Esophagus squamous epithelium (tissue), 5 donors: ENCODE results near the gene UIMC1. TPM values are rescaled to one million over a fixed set of nuclear protein-coding genes. Genes with fewer than 3 reads are reported as not detected.

ENCODE experiments used
- DNase-seq: peaks from one replicate; lab custom pipeline; 2025; lab: John Stamatoyannopoulos, UW
- H3K27ac ChIP-seq, 4 donors: fragments of 200-600 bp; sonication (generic); one replicate each; pipeline ENCODE4 v1.5.1; 2016 to 2019; ENCODE audit warnings: mild to moderate bottlenecking in 1 of 4
- H3K27me3 ChIP-seq, 4 donors: fragments of 200-600 bp; sonication (generic); 1 replicate in 3 of 4; 2 replicates in 1 of 4; pipeline versions ENCODE4 v1.5.1 to v1.6.0; 2017 to 2021; ENCODE audit warnings: antibody characterized with exemption in 1 of 4
- H3K36me3 ChIP-seq, 3 donors: fragments of 200-600 bp; sonication (generic); one replicate each; pipeline ENCODE4 v1.5.1; 2016 to 2019
- H3K4me1 ChIP-seq, 3 donors: fragments of 200-600 bp; sonication (generic); one replicate each; pipeline ENCODE4 v1.5.1; 2017 to 2019
- H3K4me3 ChIP-seq, 4 donors: fragments of 200-600 bp; sonication (generic); 1 replicate in 3 of 4; 2 replicates in 1 of 4; pipeline ENCODE4 v1.5.1; 2016 to 2019; ENCODE audit warnings: mild to moderate bottlenecking in 2 of 4, moderate library complexity in 1 of 4
- H3K9me3 ChIP-seq, 3 donors: fragments of 200-600 bp; sonication (generic); one replicate each; pipeline ENCODE4 v1.5.1; 2016 to 2019
- POLR2A ChIP-seq, 4 donors: fragments of 450-650 bp; IDR thresholded peaks; one replicate each; pipeline ENCODE4 v1.6.1; 2017; ENCODE audit warnings: antibody characterized with exemption in 4 of 4, mild to moderate bottlenecking in 4 of 4, moderate library complexity in 3 of 4
- WGBS, 2 donors: methylation state at CpG; one replicate each; pipeline ENCODE4 v1.1.5; 2018; 5-methylcytosine and 5-hydroxymethylcytosine counted together
- intact Hi-C: fragments of 100-400 bp; cut with DNase I; formaldehyde crosslinking; loops from one replicate; pipeline ENCODE4 v1.15.0; 2022
- total RNA-seq, 4 donors: library from RNA; depleted of rRNA; stranded (reverse); fragments of >200 nt; gene quantifications; one replicate each; pipeline ENCODE4 v1.1.0, GENCODE V29; 2016
- TF ChIP-seq, protein P1 (sequence below), 6 experiments: fragments of 450-650 bp in 4 of 6; fragments of 200-600 bp in 2 of 6; sonication (generic) in 2 of 6; IDR thresholded peaks; one replicate each; pipeline ENCODE4 v1.5.1; 2016 to 2019; ENCODE audit warnings: antibody characterized with exemption in 6 of 6, mild to moderate bottlenecking in 4 of 6, moderate library complexity in 4 of 6
- donor health status: DM: yes; HTN: yes; CAD: no.

UIMC1 gene
- total RNA-seq, 4 donors from 2014 or later = 10.3 to 38.1 (median 15.6) TPM

DNA sequence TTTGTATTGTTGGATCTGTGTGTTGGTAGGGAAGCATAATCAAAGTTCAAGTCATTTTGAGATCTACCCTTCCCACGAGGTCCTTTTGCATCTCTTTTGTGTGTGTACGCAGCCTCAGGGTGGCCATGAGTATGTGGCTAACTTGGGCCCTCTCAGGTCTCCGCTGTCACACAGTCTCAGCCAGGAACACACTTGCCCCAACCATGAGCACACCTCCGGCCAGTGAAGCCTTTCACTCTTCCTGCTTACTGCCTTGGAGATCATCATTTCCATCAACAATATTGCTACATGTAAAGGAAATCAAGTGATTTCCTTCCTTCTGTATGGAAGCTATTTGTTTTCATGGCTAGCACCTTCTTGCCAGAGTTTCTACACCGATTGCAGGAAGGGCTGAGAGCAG, 29.9 kb upstream of the UIMC1 start:
- H3K4me1 ChIP-seq = peaks cover 0 to 12% (median 0%) of the 10 kb centered on the region in 3 donors
- no peak overlapping the region for H3K27ac ChIP-seq
- H3K4me3 ChIP-seq = no peak overlapping the region
- intact Hi-C loops = no loop called here
- no peaks in the 10 kb centered on the region for H3K9me3 ChIP-seq
- DNase-seq = no peak
- no peaks in the 10 kb centered on the region for H3K27me3 ChIP-seq
- 72 to 74% methylated on average over 5 of the region's 5 CpGs for WGBS, 2 donors
- TF ChIP-seq, protein P1, sequence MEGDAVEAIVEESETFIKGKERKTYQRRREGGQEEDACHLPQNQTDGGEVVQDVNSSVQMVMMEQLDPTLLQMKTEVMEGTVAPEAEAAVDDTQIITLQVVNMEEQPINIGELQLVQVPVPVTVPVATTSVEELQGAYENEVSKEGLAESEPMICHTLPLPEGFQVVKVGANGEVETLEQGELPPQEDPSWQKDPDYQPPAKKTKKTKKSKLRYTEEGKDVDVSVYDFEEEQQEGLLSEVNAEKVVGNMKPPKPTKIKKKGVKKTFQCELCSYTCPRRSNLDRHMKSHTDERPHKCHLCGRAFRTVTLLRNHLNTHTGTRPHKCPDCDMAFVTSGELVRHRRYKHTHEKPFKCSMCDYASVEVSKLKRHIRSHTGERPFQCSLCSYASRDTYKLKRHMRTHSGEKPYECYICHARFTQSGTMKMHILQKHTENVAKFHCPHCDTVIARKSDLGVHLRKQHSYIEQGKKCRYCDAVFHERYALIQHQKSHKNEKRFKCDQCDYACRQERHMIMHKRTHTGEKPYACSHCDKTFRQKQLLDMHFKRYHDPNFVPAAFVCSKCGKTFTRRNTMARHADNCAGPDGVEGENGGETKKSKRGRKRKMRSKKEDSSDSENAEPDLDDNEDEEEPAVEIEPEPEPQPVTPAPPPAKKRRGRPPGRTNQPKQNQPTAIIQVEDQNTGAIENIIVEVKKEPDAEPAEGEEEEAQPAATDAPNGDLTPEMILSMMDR (IDR thresholded peaks at IDR 0.05) = no peak
- TF ChIP-seq POLR2A (IDR thresholded peaks at IDR 0.05) = no peak
- H3K36me3 ChIP-seq = peaks cover 0 to 29% (median 0%) of the 10 kb centered on the region in 3 donors

DNA sequence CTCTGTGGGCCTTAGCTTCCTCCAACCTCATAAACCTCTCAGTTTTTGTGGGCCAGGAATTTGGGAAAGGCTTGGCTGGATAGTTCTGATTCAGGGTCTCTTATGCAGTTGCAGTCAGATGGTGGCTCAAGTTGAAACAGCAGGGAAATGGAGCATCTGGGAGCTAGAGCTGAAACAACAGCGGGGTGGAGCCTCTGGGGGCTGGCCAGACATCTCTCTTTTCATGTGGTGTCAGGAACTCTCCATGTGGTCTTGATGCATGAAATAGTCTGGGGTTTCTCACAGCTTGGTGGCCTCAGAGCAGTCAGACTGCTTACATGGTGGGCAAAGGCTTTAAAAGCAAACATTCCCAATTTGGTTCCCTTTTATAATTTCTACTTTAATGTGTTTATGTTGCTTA, 29.4 kb upstream of the UIMC1 start:
- Histone ChIP-seq H3K9me3 (no peaks in the 10 kb centered on the region), H3K4me1 (peaks cover 0 to 7% (median 0%) of the 10 kb centered on the region in 3 donors), H3K36me3 (peaks cover 0 to 27% (median 0%) of the 10 kb centered on the region in 3 donors), H3K27me3 (no peaks in the 10 kb centered on the region), H3K4me3 (no peak overlapping the region), H3K27ac (no peak overlapping the region)
- DNase-seq = no peak
- TF ChIP-seq, protein P1 (IDR thresholded peaks at IDR 0.05) = no peak
- WGBS, 2 donors = 50 to 67% methylated on average over 1 of the region's 1 CpG
- intact Hi-C loops = no loop called here

DNA sequence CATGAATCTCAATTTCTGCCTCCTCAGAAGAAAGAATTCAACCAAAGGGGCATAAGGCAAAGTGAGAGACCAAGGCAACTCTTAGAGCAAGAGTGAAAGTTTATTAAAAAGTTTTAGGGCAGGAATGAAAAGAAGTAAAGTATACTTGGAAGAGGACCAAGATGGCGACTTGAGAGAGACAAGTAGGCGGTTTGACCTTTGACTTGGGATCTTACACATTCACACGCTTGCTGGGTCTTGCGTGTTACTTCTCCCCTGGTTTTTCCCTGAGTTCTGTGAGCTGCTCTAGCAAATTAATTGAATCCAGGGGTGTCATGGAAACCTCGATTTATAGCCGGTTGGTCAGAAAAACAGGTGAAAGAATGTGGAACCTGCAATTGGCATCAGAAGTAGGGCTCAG, 22.9 kb upstream of the UIMC1 start:
- Histone ChIP-seq H3K4me3 (no peak overlapping the region), H3K27me3 (no peaks in the 10 kb centered on the region), H3K27ac (no peak overlapping the region), H3K36me3 (peaks cover 0 to 37% (median 0%) of the 10 kb centered on the region in 3 donors), H3K4me1 (peaks cover 0 to 11% (median 5%) of the 10 kb centered on the region in 3 donors), H3K9me3 (no peaks in the 10 kb centered on the region)
- TF ChIP-seq, protein P1 (IDR thresholded peaks at IDR 0.05) = no peak
- TF ChIP-seq POLR2A (IDR thresholded peaks at IDR 0.05) = no peak
- WGBS, 2 donors = 85 to 94% methylated on average over 6 of the region's 6 CpGs
- no peak for DNase-seq
- intact Hi-C loops = no loop called here

DNA sequence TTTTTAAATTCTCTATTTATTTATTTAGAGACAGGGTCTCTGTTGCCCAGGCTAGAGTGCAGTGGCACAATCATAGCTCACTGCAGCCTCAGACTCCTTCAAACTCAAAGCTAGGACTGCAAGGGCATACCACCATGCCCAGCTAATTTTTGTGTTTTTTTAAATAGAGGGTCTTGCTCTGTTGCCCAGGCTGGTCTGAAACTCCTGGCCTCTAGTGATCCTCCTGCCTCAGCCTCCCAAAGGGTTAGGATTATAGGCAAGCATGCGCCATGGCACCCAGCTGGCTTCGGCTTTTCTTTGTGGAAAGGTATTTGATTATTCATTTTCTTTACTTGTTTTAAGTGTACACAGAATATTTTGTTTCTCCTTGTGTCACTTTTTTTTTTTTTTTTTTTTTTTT, 21.1 kb upstream of the UIMC1 start:
- Histone ChIP-seq H3K27me3 (no peaks in the 10 kb centered on the region), H3K9me3 (no peaks in the 10 kb centered on the region), H3K27ac (no peak overlapping the region), H3K36me3 (peaks cover 0 to 30% (median 0%) of the 10 kb centered on the region in 3 donors), H3K4me1 (peaks cover 9 to 28% (median 13%) of the 10 kb centered on the region in 3 donors), H3K4me3 (no peak overlapping the region)
- intact Hi-C loops = no loop called here
- 95 to 97% methylated on average over 2 of the region's 2 CpGs for WGBS, 2 donors
- TF ChIP-seq, protein P1 (IDR thresholded peaks at IDR 0.05) = no peak
- TF ChIP-seq POLR2A (IDR thresholded peaks at IDR 0.05) = no peak
- DNase-seq = no peak

DNA sequence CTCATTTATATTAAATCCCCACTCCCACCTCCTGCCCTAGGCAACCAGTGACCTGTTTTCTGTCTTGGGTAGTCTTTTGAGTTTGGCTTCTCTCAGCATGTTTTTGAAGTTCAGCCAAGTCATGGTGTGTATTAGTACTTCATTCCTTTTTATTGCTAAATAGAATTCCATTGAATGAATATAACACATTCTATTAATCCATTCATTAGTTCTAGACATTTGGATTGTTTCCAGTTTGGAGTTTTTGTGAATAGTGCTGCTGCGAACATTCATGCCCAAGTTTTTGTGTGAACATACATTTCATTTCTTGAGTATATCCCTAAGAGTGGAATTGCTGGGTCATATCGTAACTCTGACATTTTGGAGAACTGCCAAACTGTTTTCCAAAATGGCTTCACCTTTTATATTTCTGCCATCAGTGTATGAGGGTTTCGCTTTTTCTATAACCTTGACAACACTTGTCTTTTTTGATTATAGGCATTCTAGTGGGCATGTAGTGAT, 18.6 kb upstream of the UIMC1 start:
- 53 to 75% methylated on average over 3 of the region's 3 CpGs for WGBS, 2 donors
- intact Hi-C loops = no loop called here
- Histone ChIP-seq H3K4me3 (no peak overlapping the region), H3K27me3 (no peaks in the 10 kb centered on the region), H3K9me3 (no peaks in the 10 kb centered on the region), H3K36me3 (peaks cover 0 to 18% (median 0%) of the 10 kb centered on the region in 3 donors), H3K27ac (no peak overlapping the region), H3K4me1 (peaks cover 13 to 39% (median 19%) of the 10 kb centered on the region in 3 donors)
- DNase-seq = no peak
- TF ChIP-seq, protein P1 (IDR thresholded peaks at IDR 0.05) = no peak
- TF ChIP-seq POLR2A (IDR thresholded peaks at IDR 0.05) = no peak
